ENCODE results near the gene CLIC2.
A peak's percentile ranks its signal among the peaks of the same experiment; 100 is the strongest.
"Not testable (repeated sequence)": the region's sequence is repeated elsewhere in the genome, so short reads cannot be mapped to it uniquely, and the experiment has no call there.

CLIC2 gene

GRCh38 chrX:155334486-155335336 lies at the start of gene CLIC2:
Gene CLIC2 (minus strand): TSS chrX:155334614. CDS start chrX:155334427, 187 bp downstream.
- no peak within 1 kb of the TSS for H3K4me3 ChIP-seq (ENCODE audit: control insufficient read depth, low read depth, low read length)
- peak; percentile 95 for DNase-seq (ENCODE audit: low read depth)
- no peak for TF ChIP-seq CTCF (conservative IDR thresholded peaks at IDR 0.05; ENCODE audit: control insufficient read depth, insufficient read depth, low read depth, low read length)

GRCh38 chrX:155382529-155382967 lies 48.1 kb upstream of the CLIC2 start:
- not testable (repeated sequence) for H3K4me3 ChIP-seq (ENCODE audit: control insufficient read depth, low read depth, low read length); DNase-seq (ENCODE audit: low read depth)

- not testable (repeated sequence) for DNase-seq (ENCODE audit: low read depth); H3K4me3 ChIP-seq (ENCODE audit: control insufficient read depth, low read depth, low read length)
Measured at GRCh38 chrX:155381843-155382528, 47.6 kb upstream of the CLIC2 start, which contains the start of gene F8A2. Gene F8A2 (plus strand): TSS chrX:155382095. CDS start chrX:155382115, 20 bp downstream.

- not testable (repeated sequence) for DNase-seq (ENCODE audit: low read depth); H3K4me3 ChIP-seq (ENCODE audit: control insufficient read depth, low read depth, low read length)
Measured at GRCh38 chrX:155379802-155380201, 45.4 kb upstream of the CLIC2 start.

- DNase-seq (ENCODE audit: low read depth): not testable (repeated sequence)
Measured at GRCh38 chrX:155373777-155374458, 39.5 kb upstream of the CLIC2 start.

GRCh38 chrX:155363712-155364111 lies 29.3 kb upstream of the CLIC2 start:
- not testable (repeated sequence) for DNase-seq (ENCODE audit: low read depth); H3K4me3 ChIP-seq (ENCODE audit: control insufficient read depth, low read depth, low read length)

More at GRCh38 chrX:155373777-155374458, 39.5 kb upstream of the CLIC2 start:
- H3K4me3 ChIP-seq (ENCODE audit: control insufficient read depth, low read depth, low read length): not testable (repeated sequence)

GRCh38 chrX:155349448-155349847 lies 15.0 kb upstream of the CLIC2 start:
- H3K4me3 ChIP-seq (ENCODE audit: control insufficient read depth, low read depth, low read length); DNase-seq (ENCODE audit: low read depth): not testable (repeated sequence)

GRCh38 chrX:155345689-155346088 lies 11.3 kb upstream of the CLIC2 start:
- not testable (repeated sequence) for H3K4me3 ChIP-seq (ENCODE audit: control insufficient read depth, low read depth, low read length); DNase-seq (ENCODE audit: low read depth)

GRCh38 chrX:155335337-155335712 lies 911 bp upstream of the CLIC2 start:
- not testable (repeated sequence) for H3K4me3 ChIP-seq (ENCODE audit: control insufficient read depth, low read depth, low read length); DNase-seq (ENCODE audit: low read depth)

GRCh38 chrX:155333544-155334100 lies 792 bp downstream of the CLIC2 start:
- no peak overlapping the region for H3K4me3 ChIP-seq (ENCODE audit: control insufficient read depth, low read depth, low read length)
- TF ChIP-seq CTCF (conservative IDR thresholded peaks at IDR 0.05; ENCODE audit: control insufficient read depth, insufficient read depth, low read depth, low read length): no peak
- DNase-seq (ENCODE audit: low read depth): no peak

GRCh38 chrX:155330992-155331391 lies 3.4 kb downstream of the CLIC2 start:
- no peak overlapping the region for H3K4me3 ChIP-seq (ENCODE audit: control insufficient read depth, low read depth, low read length)
- DNase-seq (ENCODE audit: low read depth): no peak
- no peak for TF ChIP-seq CTCF (conservative IDR thresholded peaks at IDR 0.05; ENCODE audit: control insufficient read depth, insufficient read depth, low read depth, low read length)

Data from fibroblast of mammary gland (primary cell).